Loucy (cell line): ENCODE measurements around the gene DTNB.
"Not testable (repeated sequence)": the region's sequence is repeated elsewhere in the genome, so short reads cannot be mapped to it uniquely, and the experiment has no call there.

Experiments
- H2AFZ ChIP-seq: fragments of 200-600 bp; sonication (generic); 2 replicates; pipeline ENCODE4 v1.6.0; 2016; ENCODE audit warnings: antibody characterized with exemption, mild to moderate bottlenecking, low read length, moderate library complexity
- H3F3A ChIP-seq: fragments of 200-600 bp; 2 replicates; pipeline ENCODE4 v1.6.0; 2016; ENCODE audit warnings: antibody characterized with exemption, low read depth, mild to moderate bottlenecking
- H3K27me3 ChIP-seq: fragments of 200-600 bp; sonication (generic); 2 replicates; pipeline ENCODE4 v1.6.1; 2014; ENCODE audit warnings: low read length, mild to moderate bottlenecking; ENCODE audit not compliant: insufficient read depth, poor library complexity, severe bottlenecking
- H3K36me3 ChIP-seq: fragments of 200-600 bp; sonication (generic); 2 replicates; pipeline ENCODE4 v1.6.1; 2016; ENCODE audit warnings: low read length; ENCODE audit not compliant: insufficient read depth
- H3K4me1 ChIP-seq: fragments of 200-600 bp; sonication (generic); 2 replicates; pipeline ENCODE4 v1.5.1; 2014; ENCODE audit warnings: low read length, mild to moderate bottlenecking; ENCODE audit not compliant: insufficient read depth, poor library complexity, severe bottlenecking
- H3K4me2 ChIP-seq: fragments of 200-600 bp; sonication (generic); 2 replicates; pipeline ENCODE4 v1.6.0; 2014; ENCODE audit warnings: antibody characterized with exemption, low read length, low read depth, mild to moderate bottlenecking; ENCODE audit not compliant: poor library complexity, severe bottlenecking
- H3K4me3 ChIP-seq: fragments of 200-600 bp; sonication (generic); 2 replicates; pipeline ENCODE4 v1.5.1; 2014; ENCODE audit warnings: low read length, mild to moderate bottlenecking, mixed read lengths; ENCODE audit not compliant: poor library complexity, severe bottlenecking
- H3K79me2 ChIP-seq: fragments of 200-600 bp; sonication (generic); 2 replicates; pipeline ENCODE4 v1.6.1; 2014; ENCODE audit warnings: low read length; ENCODE audit not compliant: insufficient read depth
- H3K9ac ChIP-seq: fragments of 200-600 bp; sonication (generic); 2 replicates; pipeline ENCODE4 v1.6.0; 2014; ENCODE audit warnings: mild to moderate bottlenecking, low read depth, low read length, moderate library complexity; ENCODE audit not compliant: poor library complexity, severe bottlenecking
- H3K9me2 ChIP-seq: fragments of 200-600 bp; sonication (generic); replicated peaks from 2 replicates; pipeline ENCODE4 v1.6.1; 2016; ENCODE audit warnings: low read depth, low read length, mixed read lengths
- H3K9me3 ChIP-seq: fragments of 200-600 bp; sonication (generic); 2 replicates; pipeline ENCODE4 v1.6.1; 2014; ENCODE audit warnings: mild to moderate bottlenecking, antibody characterized with exemption, low read length, low read depth; ENCODE audit not compliant: insufficient read depth
- H4K20me1 ChIP-seq: fragments of 200-600 bp; sonication (generic); 2 replicates; pipeline ENCODE4 v1.6.0; 2014; ENCODE audit warnings: antibody characterized with exemption, low read length, mild to moderate bottlenecking; ENCODE audit not compliant: insufficient read depth, poor library complexity, severe bottlenecking
- EZH2phosphoT487 ChIP-seq: fragments of 200-600 bp; IDR thresholded peaks from 2 replicates; pipeline ENCODE4 v1.6.1; 2018; ENCODE audit warnings: antibody characterized with exemption, mild to moderate bottlenecking, moderate library complexity, borderline replicate concordance
- TF ChIP-seq, protein P1 (sequence below): fragments of 200-600 bp; sonication (generic); conservative IDR thresholded peaks from 2 replicates; pipeline ENCODE4 v1.5.1; 2014; ENCODE audit warnings: mild to moderate bottlenecking, antibody characterized with exemption, low read length

DTNB gene

DNA sequence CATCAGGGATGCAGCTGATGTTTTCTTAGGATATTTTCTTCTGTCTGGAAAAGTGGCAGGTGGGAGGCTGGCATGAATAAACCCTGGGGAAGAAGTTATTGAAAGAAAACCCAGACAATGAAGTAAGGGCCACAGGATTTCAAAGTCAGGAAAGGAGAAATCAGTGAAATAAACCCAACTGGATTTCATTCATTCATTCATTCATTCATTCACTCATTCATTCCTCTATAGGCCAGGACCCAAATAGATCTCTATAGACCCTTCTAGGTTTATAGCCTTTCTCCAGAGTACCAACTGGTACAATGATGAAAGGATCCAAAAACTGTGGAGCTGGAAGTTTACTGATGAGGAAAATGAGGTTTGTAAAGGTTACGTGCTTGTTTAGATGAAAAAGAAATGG lies 264.3 kb downstream of the DTNB start:
- no peak overlapping the region for H2AFZ ChIP-seq
- H3K36me3 ChIP-seq, result no peaks in the 10 kb centered on the region
- H3K9me2 ChIP-seq, result no peaks in the 10 kb centered on the region
- H3K9me3 ChIP-seq, result no peaks in the 10 kb centered on the region
- no peaks in the 10 kb centered on the region for H3K79me2 ChIP-seq
- no peak overlapping the region for H3K9ac ChIP-seq
- TF ChIP-seq, protein P1, sequence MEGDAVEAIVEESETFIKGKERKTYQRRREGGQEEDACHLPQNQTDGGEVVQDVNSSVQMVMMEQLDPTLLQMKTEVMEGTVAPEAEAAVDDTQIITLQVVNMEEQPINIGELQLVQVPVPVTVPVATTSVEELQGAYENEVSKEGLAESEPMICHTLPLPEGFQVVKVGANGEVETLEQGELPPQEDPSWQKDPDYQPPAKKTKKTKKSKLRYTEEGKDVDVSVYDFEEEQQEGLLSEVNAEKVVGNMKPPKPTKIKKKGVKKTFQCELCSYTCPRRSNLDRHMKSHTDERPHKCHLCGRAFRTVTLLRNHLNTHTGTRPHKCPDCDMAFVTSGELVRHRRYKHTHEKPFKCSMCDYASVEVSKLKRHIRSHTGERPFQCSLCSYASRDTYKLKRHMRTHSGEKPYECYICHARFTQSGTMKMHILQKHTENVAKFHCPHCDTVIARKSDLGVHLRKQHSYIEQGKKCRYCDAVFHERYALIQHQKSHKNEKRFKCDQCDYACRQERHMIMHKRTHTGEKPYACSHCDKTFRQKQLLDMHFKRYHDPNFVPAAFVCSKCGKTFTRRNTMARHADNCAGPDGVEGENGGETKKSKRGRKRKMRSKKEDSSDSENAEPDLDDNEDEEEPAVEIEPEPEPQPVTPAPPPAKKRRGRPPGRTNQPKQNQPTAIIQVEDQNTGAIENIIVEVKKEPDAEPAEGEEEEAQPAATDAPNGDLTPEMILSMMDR, result no peak
- TF ChIP-seq EZH2phosphoT487, result no peak
- H3K4me3 ChIP-seq, result no peak overlapping the region
- no peak overlapping the region for H3K4me2 ChIP-seq
- H3K27me3 ChIP-seq, result no peaks in the 10 kb centered on the region
- no peaks in the 10 kb centered on the region for H3K4me1 ChIP-seq
- no peaks in the 10 kb centered on the region for H4K20me1 ChIP-seq
- no peaks in the 10 kb centered on the region for H3F3A ChIP-seq

DNA sequence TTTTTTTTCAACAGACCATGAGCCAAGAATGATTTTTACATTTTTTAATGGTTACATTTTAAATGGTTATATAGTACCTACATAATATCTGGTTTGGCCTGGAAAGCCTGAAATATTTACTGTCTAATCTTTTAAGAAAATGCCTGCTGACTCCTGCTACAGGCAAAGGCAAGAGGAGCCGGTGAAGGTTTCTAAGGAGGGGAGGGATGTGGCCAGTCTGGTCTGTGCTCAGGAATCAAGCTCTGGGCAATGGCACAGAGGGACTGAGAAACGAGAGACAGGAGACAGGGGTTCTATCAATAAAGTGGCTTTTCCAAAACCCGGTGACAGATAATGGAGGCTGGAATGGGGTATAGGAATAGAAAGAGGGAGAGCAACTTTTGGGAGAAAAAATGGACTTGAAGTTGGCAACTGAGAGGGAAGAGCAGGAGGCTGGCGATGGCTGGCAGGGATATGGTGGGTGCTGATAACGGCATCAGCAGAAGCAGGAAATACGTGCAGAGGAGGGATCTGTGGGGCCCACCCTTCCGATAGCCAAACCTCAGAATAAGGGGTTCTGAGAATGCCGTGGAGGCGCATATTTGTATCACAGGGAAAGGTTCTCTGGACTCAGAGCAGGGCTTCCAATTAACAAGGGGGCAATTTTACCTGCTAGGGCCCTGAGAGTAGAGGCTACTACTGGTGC lies 267.6 kb downstream of the DTNB start:
- Histone ChIP-seq H3K9me3 (no peaks in the 10 kb centered on the region), H3K79me2 (no peaks in the 10 kb centered on the region), H3K4me2 (no peak overlapping the region), H3K4me1 (peaks cover 1% of the 10 kb centered on the region), H2AFZ (no peak overlapping the region), H4K20me1 (no peaks in the 10 kb centered on the region), H3K36me3 (no peaks in the 10 kb centered on the region), H3F3A (no peaks in the 10 kb centered on the region), H3K27me3 (no peaks in the 10 kb centered on the region), H3K9ac (no peak overlapping the region), H3K4me3 (no peak overlapping the region), H3K9me2 (no peaks in the 10 kb centered on the region)
- no peak for TF ChIP-seq EZH2phosphoT487
- TF ChIP-seq, protein P1, result no peak

GRCh38 chr2:25403120-25403760 lies 270.1 kb downstream of the DTNB start:
- H4K20me1 ChIP-seq, H2AFZ ChIP-seq, H3K4me3 ChIP-seq, H3K79me2 ChIP-seq, H3K27me3 ChIP-seq, H3K9ac ChIP-seq, H3K4me2 ChIP-seq, H3F3A ChIP-seq, H3K36me3 ChIP-seq, H3K9me3 ChIP-seq, H3K9me2 ChIP-seq: not testable (repeated sequence)
- H3K4me1 ChIP-seq, result peaks cover 12% of the 10 kb centered on the region

- no peaks in the 10 kb centered on the region for H3K36me3 ChIP-seq
- no peaks in the 10 kb centered on the region for H3K9me3 ChIP-seq
- H3K4me2 ChIP-seq, result no peak overlapping the region
- no peak overlapping the region for H3K4me3 ChIP-seq
- no peak for TF ChIP-seq EZH2phosphoT487
- TF ChIP-seq, protein P1, result no peak
- H2AFZ ChIP-seq, result no peak overlapping the region
- H4K20me1 ChIP-seq, result no peaks in the 10 kb centered on the region
- peaks cover 12% of the 10 kb centered on the region for H3K4me1 ChIP-seq
- H3K79me2 ChIP-seq, result no peaks in the 10 kb centered on the region
- H3K9me2 ChIP-seq, result no peaks in the 10 kb centered on the region
- H3K9ac ChIP-seq, result no peak overlapping the region
- H3F3A ChIP-seq, result no peaks in the 10 kb centered on the region
- H3K27me3 ChIP-seq, result no peaks in the 10 kb centered on the region
These were observed 270.9 kb downstream of the DTNB start for GRCh38 chr2:25402477-25402876.
